Measurements from ENCODE around the gene PALS1. TPM values are rescaled to one million over a fixed set of nuclear protein-coding genes. Genes with fewer than 3 reads are reported as not detected.

Gene PALS1
- total RNA-seq, result 10.3 and 11.9 TPM in 2 replicates

DNA sequence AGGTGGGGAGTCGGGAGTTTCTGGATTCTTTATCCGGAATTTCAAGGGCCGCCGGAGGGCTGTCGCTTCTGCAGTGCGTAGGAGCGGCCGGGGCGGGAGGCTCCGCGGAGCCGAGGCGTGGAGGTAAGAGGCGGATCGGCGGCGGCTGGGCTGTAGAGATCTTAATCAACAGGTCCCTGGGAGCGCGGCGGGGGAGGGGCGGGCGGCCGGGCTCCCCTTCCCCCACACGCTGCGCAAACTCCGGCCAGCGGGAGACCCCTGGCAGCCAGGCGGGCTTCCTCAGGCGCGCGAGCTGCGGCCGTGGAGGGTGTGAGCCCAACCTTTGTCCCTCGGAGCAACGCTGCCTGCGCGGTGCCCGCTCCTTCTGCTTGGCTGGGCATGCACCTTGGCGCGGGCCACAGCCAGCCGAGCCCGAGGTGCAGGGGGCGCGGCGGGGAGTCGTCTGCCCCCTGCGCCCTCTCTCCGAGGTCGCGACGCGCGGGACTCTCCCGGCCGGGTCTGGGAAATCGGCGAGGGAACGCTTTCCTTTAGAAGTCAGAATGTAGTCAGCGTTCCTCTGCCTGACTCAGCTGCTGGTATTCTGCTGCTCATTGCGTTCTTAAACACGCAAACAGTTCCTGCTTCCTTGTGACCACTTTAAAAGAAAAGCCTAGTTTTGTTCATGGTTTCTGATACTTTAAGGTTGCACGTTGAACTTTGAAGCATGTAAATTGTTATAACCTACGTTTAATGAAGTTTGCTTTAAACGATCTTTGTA is at the start of gene PALS1:
Gene PALS1 (plus strand): TSS at position 25 of the 757 bp plus-strand sequence. CDS start 37,736 bp downstream, outside the sequence.

Other genes starting within 250 kb of the PALS1 start
- not detected in 2 replicates for gene GARIN2, start 52.0 kb upstream of the PALS1 start, total RNA-seq
- gene ATP6V1D, start 118.4 kb downstream of the PALS1 start, total RNA-seq, result 69.4 and 70.5 TPM in 2 replicates
- gene EIF2S1, start 118.9 kb downstream of the PALS1 start, total RNA-seq, result 169 and 265 TPM in 2 replicates
- 370 and 371 TPM in 2 replicates for gene PLEK2, start 170.7 kb downstream of the PALS1 start, total RNA-seq
- 3.0 and 3.1 TPM in 2 replicates for gene TMEM229B, start 247.3 kb downstream of the PALS1 start, total RNA-seq

All from hair follicular keratinocyte (primary cell).